Upper lobe of left lung (tissue), 6 donors: ENCODE measurements around the gene NDUFAF2. TPM values are rescaled to one million over a fixed set of nuclear protein-coding genes. Genes with fewer than 3 reads are reported as not detected.
"Not testable (repeated sequence)": the region's sequence is repeated elsewhere in the genome, so short reads cannot be mapped to it uniquely, and the experiment has no call there.

ENCODE experiments used
- ATAC-seq, 2 donors: fragments of 200-7000 bp; cut with Tn5 transposase; one replicate each; pipeline ENCODE4 v1.9.1; 2022; ENCODE audit warnings: mild to moderate bottlenecking in 2 of 2, moderate library complexity in 2 of 2; ENCODE audit not compliant: low FRiP score in 2 of 2
- DNase-seq, 2 donors: peaks; one replicate each; pipeline ENCODE4 v3.0.0-alpha.2; 2019 to 2020
- H3K27ac ChIP-seq, 4 donors: fragments of 200-600 bp; sonication (generic); one replicate each; pipeline ENCODE4 v1.5.1; 2016 to 2019
- H3K27me3 ChIP-seq, 4 donors: fragments of 200-600 bp; sonication (generic); one replicate each; pipeline ENCODE4 v1.5.1; 2017 to 2019
- H3K36me3 ChIP-seq, 4 donors: fragments of 200-600 bp; sonication (generic); one replicate each; pipeline ENCODE4 v1.5.1; 2016 to 2019
- H3K4me1 ChIP-seq, 4 donors: fragments of 200-600 bp; sonication (generic); one replicate each; pipeline ENCODE4 v1.5.1; 2018 to 2019
- H3K4me3 ChIP-seq, 4 donors: fragments of 200-600 bp; sonication (generic); one replicate each; pipeline ENCODE4 v1.5.1; 2017 to 2019; ENCODE audit warnings: mild to moderate bottlenecking in 2 of 4, moderate library complexity in 1 of 4
- H3K9me3 ChIP-seq, 4 donors: fragments of 200-600 bp; sonication (generic); one replicate each; pipeline ENCODE4 v1.5.1; 2018 to 2019
- EP300 ChIP-seq, 4 donors: sonication (generic); formaldehyde crosslinking; IDR thresholded peaks; one replicate each; pipeline ENCODE4 v1.5.1; 2017; ENCODE audit warnings: antibody characterized with exemption in 4 of 4, control low read depth in 2 of 4
- POLR2A ChIP-seq, 4 donors: fragments of 450-650 bp; IDR thresholded peaks; one replicate each; pipeline ENCODE4 v1.5.1; 2016 to 2017; ENCODE audit warnings: antibody characterized with exemption in 4 of 4, mild to moderate bottlenecking in 2 of 4
- POLR2AphosphoS5 ChIP-seq, 2 donors: sonication (generic); formaldehyde crosslinking; IDR thresholded peaks; one replicate each; pipeline ENCODE4 v1.5.1; 2017; ENCODE audit warnings: antibody characterized with exemption in 2 of 2
- WGBS, 2 donors: methylation state at CpG; one replicate each; pipeline ENCODE4 v1.1.5; 2017 to 2018; 5-methylcytosine and 5-hydroxymethylcytosine counted together
- total RNA-seq, 6 donors: library from RNA; depleted of rRNA in 4 of 6; stranded (reverse); fragments of >200 nt in 4 of 6; gene quantifications; one replicate each; pipeline versions ENCODE4 v1.1.0 to v1.2.1, GENCODE V29; 2016 to 2021
- TF ChIP-seq, protein P1 (sequence below), 6 experiments: fragments of 450-650 bp in 4 of 6; fragments of 200-600 bp in 2 of 6; sonication (generic) in 2 of 6; IDR thresholded peaks; one replicate each; pipeline ENCODE4 v1.5.1; 2016 to 2019; ENCODE audit warnings: antibody characterized with exemption in 6 of 6
- donor health status: DM: no; HTN: no; CAD: no; lungs with moderate emphysema.
- donor health status: DM: no; HTN: yes; CAD: no; lungs with severe emphysema.

Gene NDUFAF2
- total RNA-seq, 6 donors from 2014 or later = 14.2 to 41.6 (median 20.5) TPM; not detected in 1

GRCh38 chr5:61028382-61028781 lies 83.4 kb downstream of the NDUFAF2 start:
- no peaks in the 10 kb centered on the region for H3K9me3 ChIP-seq
- TF ChIP-seq, protein P1, sequence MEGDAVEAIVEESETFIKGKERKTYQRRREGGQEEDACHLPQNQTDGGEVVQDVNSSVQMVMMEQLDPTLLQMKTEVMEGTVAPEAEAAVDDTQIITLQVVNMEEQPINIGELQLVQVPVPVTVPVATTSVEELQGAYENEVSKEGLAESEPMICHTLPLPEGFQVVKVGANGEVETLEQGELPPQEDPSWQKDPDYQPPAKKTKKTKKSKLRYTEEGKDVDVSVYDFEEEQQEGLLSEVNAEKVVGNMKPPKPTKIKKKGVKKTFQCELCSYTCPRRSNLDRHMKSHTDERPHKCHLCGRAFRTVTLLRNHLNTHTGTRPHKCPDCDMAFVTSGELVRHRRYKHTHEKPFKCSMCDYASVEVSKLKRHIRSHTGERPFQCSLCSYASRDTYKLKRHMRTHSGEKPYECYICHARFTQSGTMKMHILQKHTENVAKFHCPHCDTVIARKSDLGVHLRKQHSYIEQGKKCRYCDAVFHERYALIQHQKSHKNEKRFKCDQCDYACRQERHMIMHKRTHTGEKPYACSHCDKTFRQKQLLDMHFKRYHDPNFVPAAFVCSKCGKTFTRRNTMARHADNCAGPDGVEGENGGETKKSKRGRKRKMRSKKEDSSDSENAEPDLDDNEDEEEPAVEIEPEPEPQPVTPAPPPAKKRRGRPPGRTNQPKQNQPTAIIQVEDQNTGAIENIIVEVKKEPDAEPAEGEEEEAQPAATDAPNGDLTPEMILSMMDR (IDR thresholded peaks at IDR 0.05) = no peak
- TF ChIP-seq EP300 (IDR thresholded peaks at IDR 0.05) = no peak
- TF ChIP-seq POLR2A (IDR thresholded peaks at IDR 0.05) = no peak
- no peak for TF ChIP-seq POLR2AphosphoS5 (IDR thresholded peaks at IDR 0.05)
- peaks cover 0 to 3% (median 0%) of the 10 kb centered on the region in 4 donors for H3K4me1 ChIP-seq
- H3K36me3 ChIP-seq = no peaks in the 10 kb centered on the region
- WGBS, 2 donors = 81 to 93% methylated on average over 1 of the region's 1 CpG
- DNase-seq = no peak
- no peak overlapping the region for H3K4me3 ChIP-seq
- no peaks in the 10 kb centered on the region for H3K27me3 ChIP-seq
- H3K27ac ChIP-seq = no peak overlapping the region
- no peak for ATAC-seq

DNA sequence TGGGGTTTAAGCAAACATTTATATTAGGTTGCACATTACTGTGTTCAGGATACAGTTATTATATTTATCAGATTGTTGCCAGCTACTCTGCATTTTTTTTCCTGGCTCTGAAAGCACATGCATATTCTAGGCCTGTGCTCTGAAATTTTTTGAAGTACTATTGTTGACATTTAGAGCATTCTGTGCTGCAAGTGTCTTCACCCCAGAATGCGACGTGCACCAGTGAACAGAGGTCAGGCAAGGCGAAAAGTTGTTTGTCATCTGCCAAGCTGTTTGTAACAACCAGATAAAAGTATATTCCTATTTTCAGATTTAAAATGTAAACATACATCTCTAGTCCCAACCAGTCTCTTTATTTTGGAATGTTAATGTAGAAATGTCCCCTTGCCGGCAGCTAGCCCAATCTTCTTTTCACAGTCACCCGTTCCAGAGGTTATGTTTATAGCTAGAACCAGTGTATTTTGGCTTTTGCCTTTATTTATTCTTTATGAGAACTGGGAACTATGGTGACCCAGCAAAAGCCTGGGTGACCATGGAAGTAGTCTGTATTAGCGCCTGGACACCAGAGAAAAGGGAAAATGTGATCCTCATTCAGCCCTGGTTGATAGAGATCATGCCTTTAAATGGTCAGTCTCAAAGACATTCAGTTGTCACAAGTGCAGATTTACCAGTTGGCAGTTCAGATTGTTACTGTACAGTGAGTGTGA lies 84.6 kb downstream of the NDUFAF2 start:
- ATAC-seq = no peak
- H3K27ac ChIP-seq = no peak overlapping the region
- 77 to 85% methylated on average over 6 of the region's 6 CpGs for WGBS, 2 donors

DNA sequence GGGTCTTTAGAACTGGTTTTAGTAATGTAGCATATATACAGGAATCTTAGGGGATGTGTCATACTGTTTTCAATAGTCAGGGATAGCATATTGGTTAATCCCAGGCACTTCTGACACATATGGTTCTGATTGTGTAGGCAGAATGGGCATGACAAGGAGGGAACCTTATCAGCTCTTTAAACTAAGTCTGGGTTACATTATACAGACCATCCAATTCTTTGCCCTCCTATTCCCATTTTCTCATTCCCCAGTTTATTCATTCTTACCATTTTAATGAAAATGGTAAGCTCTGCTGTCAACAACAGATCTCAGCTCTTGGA lies 85.1 kb downstream of the NDUFAF2 start:
- Histone ChIP-seq H3K27me3 (no peaks in the 10 kb centered on the region), H3K9me3 (no peaks in the 10 kb centered on the region), H3K27ac (no peak overlapping the region), H3K4me3 (no peak overlapping the region), H3K4me1 (no peaks in the 10 kb centered on the region), H3K36me3 (no peaks in the 10 kb centered on the region)
- no peak for ATAC-seq
- TF ChIP-seq POLR2A (IDR thresholded peaks at IDR 0.05) (no peak), POLR2AphosphoS5 (IDR thresholded peaks at IDR 0.05) (no peak), EP300 (IDR thresholded peaks at IDR 0.05) (no peak)
- TF ChIP-seq, protein P1 (IDR thresholded peaks at IDR 0.05) = no peak
- DNase-seq = no peak

More for the DNA sequence above, 84.6 kb downstream of the NDUFAF2 start:
- no peak overlapping the region for H3K4me3 ChIP-seq
- H3K27me3 ChIP-seq = no peaks in the 10 kb centered on the region
- TF ChIP-seq, protein P1 (IDR thresholded peaks at IDR 0.05) = no peak
- TF ChIP-seq EP300 (IDR thresholded peaks at IDR 0.05) = no peak
- no peak for TF ChIP-seq POLR2AphosphoS5 (IDR thresholded peaks at IDR 0.05)
- TF ChIP-seq POLR2A (IDR thresholded peaks at IDR 0.05) = no peak
- no peaks in the 10 kb centered on the region for H3K36me3 ChIP-seq
- H3K9me3 ChIP-seq = no peaks in the 10 kb centered on the region
- no peaks in the 10 kb centered on the region for H3K4me1 ChIP-seq
- no peak for DNase-seq

- ATAC-seq, H3K4me1 ChIP-seq: not testable (repeated sequence)
- WGBS, 2 donors = 81 to 84% methylated on average over 1 of the region's 1 CpG
These were observed 86.3 kb downstream of the NDUFAF2 start for GRCh38 chr5:61031301-61031700.

DNA sequence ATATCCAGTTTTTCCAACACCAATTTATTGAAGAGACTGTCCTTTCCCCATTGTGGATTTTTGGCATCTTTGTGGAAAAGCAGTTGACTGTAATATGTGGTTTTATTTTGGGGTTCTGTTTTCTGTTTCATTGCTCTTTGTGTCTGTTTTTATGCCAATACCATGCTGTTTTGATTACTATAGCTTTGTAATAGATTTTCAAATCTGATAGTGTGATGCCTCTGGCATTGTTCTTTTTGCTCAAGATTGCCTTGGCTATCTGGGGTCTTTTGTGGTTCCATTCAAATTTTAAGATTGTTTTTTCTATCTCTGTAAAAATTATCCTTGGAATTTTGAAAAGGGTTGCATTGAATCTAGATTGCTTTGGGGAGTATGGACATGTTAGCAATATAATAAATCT lies 99.5 kb downstream of the NDUFAF2 start:
- Histone ChIP-seq H3K27ac (no peak overlapping the region), H3K36me3 (no peaks in the 10 kb centered on the region), H3K4me3 (no peak overlapping the region), H3K4me1 (no peaks in the 10 kb centered on the region), H3K9me3 (no peaks in the 10 kb centered on the region), H3K27me3 (no peaks in the 10 kb centered on the region)
- no peak for DNase-seq
- TF ChIP-seq POLR2A (IDR thresholded peaks at IDR 0.05) (no peak), EP300 (IDR thresholded peaks at IDR 0.05) (no peak), POLR2AphosphoS5 (IDR thresholded peaks at IDR 0.05) (no peak)
- TF ChIP-seq, protein P1 (IDR thresholded peaks at IDR 0.05) = no peak
- ATAC-seq = no peak

More at GRCh38 chr5:61031301-61031700, 86.3 kb downstream of the NDUFAF2 start:
- not testable (repeated sequence) for H3K4me3 ChIP-seq, H3K27me3 ChIP-seq, H3K27ac ChIP-seq, H3K36me3 ChIP-seq, DNase-seq, H3K9me3 ChIP-seq
